Common myeloid progenitor, CD34-positive (primary cell): ENCODE data around the gene CFAP73.

ENCODE experiments used
- CTCF ChIA-PET: fragments of 350-600 bp; sonication (Branson Sonifier 250); formaldehyde crosslinking; loops from one replicate; lab custom pipeline; 2021; ENCODE audit warnings: antibody characterized with exemption; lab: Charles Lee
- POLR2A ChIA-PET: fragments of 350-600 bp; sonication (Branson Sonifier 250); formaldehyde crosslinking; loops from one replicate; lab custom pipeline; 2021; ENCODE audit warnings: antibody characterized with exemption; lab: Charles Lee
- DNase-seq, 3 donors: peaks; one replicate each; pipeline versions ENCODE4 v3.0.0 to v3.0.0-alpha.2; 2013
- H3K27ac ChIP-seq, 2 experiments: 1 replicate in 1 of 2; 2 replicates in 1 of 2; pipeline ENCODE4 v1.7.0; 2013; ENCODE audit warnings: inconsistent platforms in 2 of 2, low read length in 2 of 2, mild to moderate bottlenecking in 2 of 2, low read depth in 1 of 2, moderate library complexity in 1 of 2; ENCODE audit not compliant: severe bottlenecking in 2 of 2, insufficient read depth in 1 of 2, poor library complexity in 1 of 2
- H3K27me3 ChIP-seq, 5 experiments: replicated peaks in 2 of 5; 1 replicate in 3 of 5; 2 replicates in 2 of 5; pipeline versions ENCODE4 v1.6.1 to v1.7.0; 2013; ENCODE audit warnings: low read length in 4 of 5, mild to moderate bottlenecking in 2 of 5, moderate library complexity in 2 of 5, inconsistent platforms in 1 of 5; ENCODE audit not compliant: insufficient read depth in 5 of 5, control insufficient read depth in 4 of 5
- H3K36me3 ChIP-seq, 4 experiments: 1 replicate in 2 of 4; 2 replicates in 2 of 4; pipeline versions ENCODE4 v1.6.1 to v1.7.0; 2013; ENCODE audit warnings: low read length in 3 of 4, control low read depth in 1 of 4, mild to moderate bottlenecking in 1 of 4; ENCODE audit not compliant: control insufficient read depth in 4 of 4, insufficient read depth in 4 of 4
- H3K4me1 ChIP-seq, 4 experiments: 1 replicate in 3 of 4; 2 replicates in 1 of 4; pipeline versions ENCODE4 v1.6.1 to v1.7.1; 2013; ENCODE audit warnings: low read length in 3 of 4, mild to moderate bottlenecking in 3 of 4, control low read depth in 1 of 4, inconsistent platforms in 1 of 4, moderate library complexity in 1 of 4; ENCODE audit not compliant: control insufficient read depth in 4 of 4, insufficient read depth in 4 of 4; ENCODE audit errors: control extremely low read depth in 1 of 4
- H3K4me3 ChIP-seq, 7 experiments: 1 replicate in 4 of 7; 2 replicates in 3 of 7; pipeline versions ENCODE4 v1.5.1 to v1.7.0; 2013; ENCODE audit warnings: mild to moderate bottlenecking in 7 of 7, low read length in 6 of 7, moderate library complexity in 6 of 7, inconsistent platforms in 2 of 7, low read depth in 2 of 7, control low read depth in 1 of 7; ENCODE audit not compliant: insufficient read depth in 4 of 7, control insufficient read depth in 1 of 7; ENCODE audit errors: extremely low read depth in 1 of 7
- H3K9me3 ChIP-seq, 5 experiments: 1 replicate in 4 of 5; 2 replicates in 1 of 5; pipeline versions ENCODE4 v1.6.1 to v1.7.1; 2013; ENCODE audit warnings: low read length in 4 of 5, mild to moderate bottlenecking in 2 of 5, inconsistent platforms in 1 of 5, low read depth in 1 of 5, moderate library complexity in 1 of 5; ENCODE audit not compliant: control insufficient read depth in 4 of 5, insufficient read depth in 2 of 5; ENCODE audit errors: control extremely low read depth in 1 of 5
- WGBS: methylation state at CpG from one replicate; pipeline ENCODE4 v1.1.5; 2013; ENCODE audit not compliant: insufficient coverage; 5-methylcytosine and 5-hydroxymethylcytosine counted together

Gene CFAP73

DNA sequence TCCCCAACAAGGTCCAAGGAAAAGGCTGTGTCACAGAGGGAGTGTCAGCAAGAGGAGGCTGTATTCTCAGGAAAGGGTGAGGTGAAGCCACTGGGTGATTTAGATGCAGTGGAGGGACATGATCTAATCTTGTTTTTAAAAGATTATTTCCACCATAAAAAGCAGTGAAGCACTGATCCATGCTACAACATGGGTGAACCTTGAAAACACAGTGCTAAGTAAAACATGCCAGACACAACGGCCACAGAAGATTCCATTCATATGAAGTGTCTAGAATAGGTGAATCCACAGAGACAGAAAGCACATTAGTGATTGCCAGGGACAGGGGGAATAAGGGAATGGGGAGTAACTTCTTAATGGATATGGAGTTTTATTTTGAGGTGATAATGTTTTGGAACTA, 48.8 kb downstream of the CFAP73 start:
- ChIA-PET CTCF (interaction anchor here (0.7 to 3.9 kb wide), 4 partner anchors 19 to 113 kb away, joined by 3 to 44 read pairs (median 4); no protein-coding TSS in a partner anchor), POLR2A (interaction anchor here (0.9 kb wide), 1 partner anchor 35 kb away, joined by 3 read pairs; no protein-coding TSS in a partner anchor)
- Histone ChIP-seq H3K27ac (no peak overlapping the region), H3K27me3 (no peaks in the 10 kb centered on the region), H3K36me3 (no peaks in the 10 kb centered on the region), H3K4me1 (peaks cover 0 to 4% (median 0%) of the 10 kb centered on the region in 4 experiments), H3K9me3 (no peaks in the 10 kb centered on the region), H3K4me3 (no peak overlapping the region)
- DNase-seq, result no peak
- 89% methylated on average over 1 of the region's 1 CpG for WGBS

DNA sequence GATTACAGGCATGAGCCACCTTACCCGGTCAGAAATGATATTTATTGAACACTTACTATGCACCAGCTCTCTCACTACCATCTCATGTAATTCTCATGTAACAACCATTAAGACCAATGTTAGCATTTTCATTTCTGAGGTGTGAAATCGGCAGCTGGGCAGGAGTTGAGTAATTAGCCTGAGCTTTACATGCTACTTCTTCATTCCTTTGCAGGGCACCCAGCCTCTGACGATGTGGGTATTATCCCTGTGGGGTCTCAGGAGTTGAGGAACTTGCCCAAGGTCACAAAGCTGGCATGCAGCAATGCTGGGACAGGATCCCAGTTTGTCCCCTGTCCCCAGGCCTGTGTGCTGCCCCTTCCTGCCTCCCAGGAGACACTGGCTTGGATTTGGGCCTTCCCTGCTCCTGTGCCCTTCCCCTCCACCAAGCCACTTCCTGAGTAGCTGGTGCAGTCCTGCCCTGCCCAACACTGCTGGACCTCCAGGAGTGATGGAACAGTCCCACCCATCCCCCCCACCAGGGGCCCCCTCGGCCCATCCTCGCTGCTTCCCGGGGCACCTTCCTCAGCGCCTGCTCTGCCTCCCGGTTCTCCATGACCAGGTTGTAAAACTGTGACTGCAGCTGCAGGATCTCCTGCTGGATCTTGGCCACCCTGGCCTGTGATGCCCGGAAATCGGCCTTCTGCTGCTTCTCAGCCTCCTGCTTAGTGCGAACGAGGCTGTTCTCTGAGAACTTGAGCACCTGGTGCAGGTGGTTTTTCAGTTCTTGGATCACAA, 50.7 kb downstream of the CFAP73 start:
- H3K36me3 ChIP-seq, result no peaks in the 10 kb centered on the region
- ChIA-PET CTCF (interaction anchor here (0.6 to 3.7 kb wide), 8 partner anchors 8 to 112 kb away, joined by 3 to 19 read pairs (median 4); no protein-coding TSS in a partner anchor), POLR2A (interaction anchor here (1.3 kb wide), 1 partner anchor 33 kb away, joined by 3 read pairs; no protein-coding TSS in a partner anchor)
- no peak overlapping the region for H3K4me3 ChIP-seq
- WGBS, result 99% methylated on average over 9 of the region's 12 CpGs
- no peaks in the 10 kb centered on the region for H3K27me3 ChIP-seq
- DNase-seq, result no peak
- H3K9me3 ChIP-seq, result no peaks in the 10 kb centered on the region
- H3K27ac ChIP-seq, result no peak overlapping the region
- H3K4me1 ChIP-seq, result peaks cover 0 to 13% (median 7%) of the 10 kb centered on the region in 4 experiments

DNA sequence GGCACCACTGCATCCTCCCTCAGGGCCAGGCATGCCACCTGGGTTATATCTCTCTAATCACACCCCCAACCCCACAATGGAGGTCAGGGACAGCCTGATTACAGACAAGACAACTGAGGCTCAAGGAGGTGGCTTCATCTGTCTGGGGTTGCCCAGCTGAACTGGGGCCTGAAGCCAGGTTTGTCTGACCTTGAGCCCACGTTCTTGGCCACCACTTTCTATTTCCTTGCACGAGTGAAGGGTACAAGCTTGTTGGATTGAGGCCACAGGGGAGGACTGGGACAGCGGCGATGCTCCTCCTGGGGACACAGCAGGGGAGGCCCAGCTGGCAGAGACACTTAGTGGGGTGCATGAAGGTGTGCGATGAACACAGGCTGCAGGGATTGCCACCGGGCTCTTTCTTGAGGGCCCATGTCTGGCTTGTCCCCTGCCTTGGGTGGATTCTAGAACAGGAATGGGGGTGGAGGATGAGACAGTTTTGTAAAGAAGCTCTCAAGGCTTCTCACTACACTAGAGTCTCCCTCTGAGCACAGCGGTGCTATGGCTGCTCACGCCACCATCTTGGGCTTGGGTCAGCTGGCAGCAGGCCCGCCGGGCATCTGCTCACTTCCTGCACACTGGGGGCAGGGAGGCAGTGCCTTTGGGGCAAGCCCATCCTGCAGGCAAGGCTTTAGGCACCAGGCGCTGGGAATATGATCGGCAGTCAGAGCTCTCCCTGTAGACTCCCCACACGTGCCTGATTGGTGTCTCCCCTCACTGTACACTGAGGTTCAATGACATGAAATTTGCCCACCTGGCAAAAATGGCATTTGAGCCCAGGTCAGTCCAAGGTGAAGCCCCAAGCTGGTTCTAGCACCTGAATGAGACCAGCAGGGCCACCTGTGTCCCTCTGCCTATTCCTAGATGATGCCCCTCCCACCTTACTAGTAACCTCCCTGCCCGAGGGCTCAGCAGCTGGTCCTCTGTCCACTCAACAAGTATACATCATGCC, 52.0 kb downstream of the CFAP73 start:
- Histone ChIP-seq H3K36me3 (no peaks in the 10 kb centered on the region), H3K4me1 (peaks cover 2 to 16% (median 8%) of the 10 kb centered on the region in 4 experiments), H3K9me3 (no peaks in the 10 kb centered on the region), H3K27me3 (no peaks in the 10 kb centered on the region), H3K27ac (no peak overlapping the region), H3K4me3 (no peak overlapping the region)
- CTCF ChIA-PET, result interaction anchor here (1.0 to 3.7 kb wide), 4 partner anchors 22 to 47 kb away, joined by 4 to 19 read pairs (median 4); no protein-coding TSS in a partner anchor
- DNase-seq, result no peak
- WGBS, result 95% methylated on average over 11 of the region's 14 CpGs
- POLR2A ChIA-PET, result no interaction called here

- no peaks in the 10 kb centered on the region for H3K27me3 ChIP-seq
- no peak overlapping the region for H3K27ac ChIP-seq
- H3K4me1 ChIP-seq, result peaks cover 4 to 26% (median 10%) of the 10 kb centered on the region in 4 experiments
- no peak overlapping the region for H3K4me3 ChIP-seq
- CTCF ChIA-PET, result interaction anchor here (0.9 to 3.7 kb wide), 5 partner anchors 16 to 142 kb away, joined by 3 to 22 read pairs (median 3); no protein-coding TSS in a partner anchor
- 86% methylated on average over 4 of the region's 4 CpGs for WGBS
- no peaks in the 10 kb centered on the region for H3K36me3 ChIP-seq
- no peak for DNase-seq
- POLR2A ChIA-PET, result no interaction called here
- no peaks in the 10 kb centered on the region for H3K9me3 ChIP-seq
Measured at GRCh38 chr12:113202300-113203075, 53.0 kb downstream of the CFAP73 start.

GRCh38 chr12:113203852-113204760, 54.6 kb downstream of the CFAP73 start:
- H3K27me3 ChIP-seq, result no peaks in the 10 kb centered on the region
- H3K27ac ChIP-seq, result no peak overlapping the region
- H3K4me3 ChIP-seq, result no peak overlapping the region
- POLR2A ChIA-PET, result interaction anchor here (0.6 to 0.7 kb wide), 3 partner anchors 17 to 102 kb away, joined by 3 to 5 read pairs (median 4); partner anchors contain the start of gene TPCN1
- peaks cover 10 to 43% (median 26%) of the 10 kb centered on the region in 4 experiments for H3K4me1 ChIP-seq
- H3K36me3 ChIP-seq, result no peaks in the 10 kb centered on the region
- WGBS, result 100% methylated on average over 6 of the region's 8 CpGs
- H3K9me3 ChIP-seq, result no peaks in the 10 kb centered on the region
- peak in 2 of 3 donors; percentile 22 to 28 for DNase-seq
- CTCF ChIA-PET, result interaction anchor here (1.0 to 3.1 kb wide), 11 partner anchors 8 to 222 kb away, joined by 3 to 22 read pairs (median 4); no protein-coding TSS in a partner anchor
